HepG2 (cell line): Measurements from ENCODE around the gene ABCC12. TPM values are rescaled to one million over a fixed set of nuclear protein-coding genes. Genes with fewer than 3 reads are reported as not detected.
A peak's percentile ranks its signal among the peaks of the same experiment; 100 is the strongest.

ENCODE experiments used
- AHDC1 ChIP-seq: sonication (generic); formaldehyde crosslinking; IDR thresholded peaks from 2 replicates; pipeline ENCODE4 v1.5.1; 2020; ENCODE audit warnings: mild to moderate bottlenecking, missing genetic modification reagents, borderline replicate concordance
- BCL6 ChIP-seq: IDR thresholded peaks from 2 replicates; pipeline ENCODE4 v1.6.1; 2016; ENCODE audit warnings: missing genetic modification reagents, missing compliant biosample characterization
- CREM ChIP-seq, 2 experiments: sonication (generic) in 1 of 2; formaldehyde crosslinking in 1 of 2; IDR thresholded peaks; 2 replicates each; pipeline versions ENCODE4 v1.4.0 to v1.6.1; 2016 to 2020; ENCODE audit warnings: antibody characterized with exemption in 1 of 2, mild to moderate bottlenecking in 1 of 2, missing genetic modification reagents in 1 of 2
- HNRNPK ChIP-seq: fragments of 200-400 bp; formaldehyde crosslinking; IDR thresholded peaks from 2 replicates; pipeline ENCODE4 v1.6.1; 2018; ENCODE audit warnings: low read length, low read depth, moderate library complexity, mild to moderate bottlenecking; ENCODE audit not compliant: poor library complexity, severe bottlenecking
- KLF6 ChIP-seq: IDR thresholded peaks from 2 replicates; pipeline ENCODE4 v1.8.0; 2016; ENCODE audit warnings: missing biosample characterization, missing genetic modification reagents
- MBNL3 ChIP-seq: fragments of 250-450 bp; sonication (Bioruptor Pico); conservative IDR thresholded peaks from 2 replicates; pipeline ENCODE4 v1.8.0; 2022; ENCODE audit warnings: mild to moderate bottlenecking, inconsistent platforms
- MTA1 ChIP-seq: sonication (generic); formaldehyde crosslinking; IDR thresholded peaks from 2 replicates; pipeline ENCODE4 v1.4.0; 2020; ENCODE audit warnings: missing genetic modification reagents, mild to moderate bottlenecking, borderline replicate concordance
- SMC3 ChIP-seq: IDR thresholded peaks from 2 replicates; pipeline ENCODE4 v1.6.1; 2011; ENCODE audit warnings: low read length, improper control_type of control experiment
- SP140L ChIP-seq: sonication (generic); formaldehyde crosslinking; IDR thresholded peaks from 2 replicates; pipeline ENCODE4 v1.4.0; 2020; ENCODE audit warnings: missing genetic modification reagents, borderline replicate concordance
- SPEN ChIP-seq: sonication (generic); formaldehyde crosslinking; IDR thresholded peaks from 2 replicates; pipeline ENCODE4 v1.5.1; 2020; ENCODE audit warnings: low read depth, mild to moderate bottlenecking, missing genetic modification reagents
- STAG1 ChIP-seq: sonication (generic); formaldehyde crosslinking; IDR thresholded peaks from 2 replicates; pipeline ENCODE4 v1.4.0; 2020; ENCODE audit warnings: missing genetic modification reagents
- TAF15 ChIP-seq: fragments of 200-400 bp; formaldehyde crosslinking; IDR thresholded peaks from one replicate; pipeline ENCODE4 v1.6.1; 2018; ENCODE audit warnings: mild to moderate bottlenecking, low read depth, low read length; ENCODE audit not compliant: poor library complexity, severe bottlenecking
- TFAP4 ChIP-seq: sonication (generic); IDR thresholded peaks from 2 replicates; pipeline ENCODE4 v1.6.1; 2016; ENCODE audit warnings: low read depth, borderline replicate concordance
- ZC3H4 ChIP-seq: sonication (generic); formaldehyde crosslinking; IDR thresholded peaks from 2 replicates; pipeline ENCODE4 v1.4.0; 2020; ENCODE audit warnings: missing genetic modification reagents, borderline replicate concordance
- ZFP37 ChIP-seq: sonication (generic); formaldehyde crosslinking; IDR thresholded peaks from 2 replicates; pipeline ENCODE4 v1.4.0; 2020; ENCODE audit warnings: missing genetic modification reagents, borderline replicate concordance
- ZFP41 ChIP-seq: sonication (generic); formaldehyde crosslinking; IDR thresholded peaks from 2 replicates; pipeline ENCODE4 v1.4.0; 2020; ENCODE audit warnings: mild to moderate bottlenecking, missing genetic modification reagents, borderline replicate concordance
- ZNF10 ChIP-seq: sonication (generic); formaldehyde crosslinking; IDR thresholded peaks from 2 replicates; pipeline ENCODE4 v1.4.0; 2020; ENCODE audit warnings: mild to moderate bottlenecking, low read depth, missing genetic modification reagents, borderline replicate concordance
- ZNF230 ChIP-seq: sonication (generic); formaldehyde crosslinking; IDR thresholded peaks from 2 replicates; pipeline ENCODE4 v1.4.0; 2020; ENCODE audit warnings: mild to moderate bottlenecking, missing genetic modification reagents
- ZNF414 ChIP-seq: sonication (generic); formaldehyde crosslinking; IDR thresholded peaks from 2 replicates; pipeline ENCODE4 v1.5.0; 2020; ENCODE audit warnings: missing genetic modification reagents
- ZNF44 ChIP-seq: sonication (generic); formaldehyde crosslinking; IDR thresholded peaks from 2 replicates; pipeline ENCODE4 v1.5.1; 2020; ENCODE audit warnings: mild to moderate bottlenecking, missing genetic modification reagents
- ZNF550 ChIP-seq: sonication (generic); formaldehyde crosslinking; IDR thresholded peaks from 2 replicates; pipeline ENCODE4 v1.4.0; 2020; ENCODE audit warnings: mild to moderate bottlenecking, missing genetic modification reagents, borderline replicate concordance
- ZNF564 ChIP-seq: sonication (generic); formaldehyde crosslinking; IDR thresholded peaks from 2 replicates; pipeline ENCODE4 v1.8.1; 2023; ENCODE audit warnings: mild to moderate bottlenecking, missing genetic modification reagents
- ZNF644 ChIP-seq: IDR thresholded peaks from 2 replicates; pipeline ENCODE4 v1.6.1; 2016; ENCODE audit warnings: low read depth
- polyA plus RNA-seq, 8 experiments: library from polyadenylated mRNA; depleted of rRNA in 3 of 8; stranded (reverse) in 7 of 8; unstranded in 1 of 8; fragments of >200 nt; fragmentation: Illumina TruSeq in 4 of 8; extraction: Trizol in 4 of 8; gene quantifications; 2 replicates each; pipeline versions ENCODE4 v1.2.1 to v1.2.3, GENCODE V29; 2011 to 2016; ENCODE audit warnings: low read depth in 4 of 8, missing spikeins in 1 of 8, mixed read lengths in 1 of 8; ENCODE audit not compliant: insufficient read depth in 1 of 8
- total RNA-seq, 5 experiments: library from RNA; depleted of rRNA; stranded (reverse); fragments of >200 nt; fragmentation: Illumina TruSeq; extraction: Trizol; gene quantifications; 2 replicates each; pipeline ENCODE4 v1.2.3, GENCODE V29; 2016; ENCODE audit warnings: low read depth in 1 of 5

Gene ABCC12
- total and polyA plus RNA-seq, 2 of the 13 experiments (the other 11 are each of a cell fraction or from before 2014, with no cell fraction given), result not detected

DNA sequence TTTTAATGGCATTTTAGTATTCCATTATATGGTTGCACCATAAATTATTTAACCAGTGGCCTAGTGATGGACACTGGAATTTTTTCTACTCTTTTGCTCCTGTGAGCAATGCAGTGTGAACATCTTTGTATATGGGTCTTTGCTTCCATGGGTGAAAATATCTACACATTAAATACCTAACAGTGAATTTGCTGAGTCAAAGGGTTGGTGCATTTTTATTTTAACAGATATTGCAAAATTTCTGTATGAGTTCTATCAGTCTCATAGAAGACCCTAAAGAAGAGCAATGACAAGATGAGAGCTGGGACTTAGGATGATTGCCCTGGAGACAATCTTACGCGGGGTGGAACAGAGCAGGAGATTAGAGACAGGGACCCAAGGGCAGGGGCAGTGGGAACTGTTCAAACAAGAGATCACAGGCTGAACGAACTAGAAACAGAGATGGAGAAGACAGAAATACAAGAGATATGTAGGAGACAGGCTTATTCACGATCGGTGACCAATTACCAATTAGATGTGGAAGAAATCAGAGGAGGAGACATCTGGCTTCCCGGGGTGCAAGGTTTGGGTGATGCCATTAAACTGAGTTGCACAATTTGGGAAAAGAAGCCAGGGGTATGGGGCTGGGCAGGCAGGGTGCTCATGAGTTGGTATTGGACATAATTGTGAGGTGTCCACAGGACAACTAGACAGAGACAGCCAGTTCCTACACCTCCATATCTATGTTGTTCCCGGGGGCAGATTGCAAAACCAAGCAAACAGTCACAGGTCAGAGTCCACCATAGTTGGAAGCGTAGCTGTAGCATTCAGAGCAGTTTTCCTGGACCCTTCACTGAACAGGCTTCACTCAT lies 48.4 kb upstream of the ABCC12 start (continued):
- peak; percentile 100 for TF ChIP-seq AHDC1 (CRISPR knock-in tag)
- TF ChIP-seq BCL6, result peak; percentile 91
- TF ChIP-seq CREM (IDR thresholded peaks at IDR 0.05), result peak; percentile 87
- TF ChIP-seq CREM (CRISPR knock-in tag; IDR thresholded peaks at IDR 0.05), result no peak
- TF ChIP-seq MTA1 (CRISPR knock-in tag), result peak; percentile 86
- TF ChIP-seq KLF6 (CRISPR knock-in tag), result 0 out of 2 replicates have a peak, but pooled peaks have one; percentile 51
- TF ChIP-seq ZNF564 (CRISPR knock-in tag), result no peak
- TF ChIP-seq HNRNPK, result no peak
- no peak for TF ChIP-seq ZNF230 (CRISPR knock-in tag)
- peak; percentile 67; the same call in 1 of the 2 replicates for TF ChIP-seq TFAP4
- peak; percentile 73 for TF ChIP-seq SMC3
- TF ChIP-seq STAG1 (CRISPR knock-in tag), result peak; percentile 41
- no peak for TF ChIP-seq TAF15
- peak; percentile 98 for TF ChIP-seq ZNF644
- TF ChIP-seq SP140L (CRISPR knock-in tag), result no peak; the same call in 1 of the 2 replicates
- TF ChIP-seq SPEN, result peak; percentile 62; the same call in 1 of the 2 replicates
- 0 out of 2 replicates have a peak, but pooled peaks have one; percentile 18 for TF ChIP-seq MBNL3 (CRISPR knock-in tag)
- peak; percentile 95; the same call in 1 of the 2 replicates for TF ChIP-seq ZNF414 (CRISPR knock-in tag)
- TF ChIP-seq ZNF10 (CRISPR knock-in tag), result no peak
- TF ChIP-seq ZNF44 (CRISPR knock-in tag), result peak; percentile 78; the same call in 1 of the 2 replicates
- no peak for TF ChIP-seq ZFP37 (CRISPR knock-in tag)
- TF ChIP-seq ZFP41, result no peak
- TF ChIP-seq ZNF550 (CRISPR knock-in tag), result no peak
- no peak for TF ChIP-seq ZC3H4 (CRISPR knock-in tag)
